GM12865 (cell line): ENCODE data around the gene TPPP2.

Source experiments
- DNase-seq: peaks from one replicate; pipeline ENCODE4 v3.0.0; 2010; ENCODE audit warnings: low read depth
- H3K4me3 ChIP-seq: 2 replicates; pipeline ENCODE4 v1.5.1; 2011; ENCODE audit warnings: mild to moderate bottlenecking, low read depth, low read length, control low read depth
- TF ChIP-seq, protein P1 (sequence below): IDR thresholded peaks from 2 replicates; pipeline ENCODE4 v1.5.1; 2011; ENCODE audit warnings: low read length, control low read depth, low read depth, inconsistent platforms; ENCODE audit not compliant: insufficient read depth; ENCODE audit errors: missing control alignments

TPPP2 gene

DNA sequence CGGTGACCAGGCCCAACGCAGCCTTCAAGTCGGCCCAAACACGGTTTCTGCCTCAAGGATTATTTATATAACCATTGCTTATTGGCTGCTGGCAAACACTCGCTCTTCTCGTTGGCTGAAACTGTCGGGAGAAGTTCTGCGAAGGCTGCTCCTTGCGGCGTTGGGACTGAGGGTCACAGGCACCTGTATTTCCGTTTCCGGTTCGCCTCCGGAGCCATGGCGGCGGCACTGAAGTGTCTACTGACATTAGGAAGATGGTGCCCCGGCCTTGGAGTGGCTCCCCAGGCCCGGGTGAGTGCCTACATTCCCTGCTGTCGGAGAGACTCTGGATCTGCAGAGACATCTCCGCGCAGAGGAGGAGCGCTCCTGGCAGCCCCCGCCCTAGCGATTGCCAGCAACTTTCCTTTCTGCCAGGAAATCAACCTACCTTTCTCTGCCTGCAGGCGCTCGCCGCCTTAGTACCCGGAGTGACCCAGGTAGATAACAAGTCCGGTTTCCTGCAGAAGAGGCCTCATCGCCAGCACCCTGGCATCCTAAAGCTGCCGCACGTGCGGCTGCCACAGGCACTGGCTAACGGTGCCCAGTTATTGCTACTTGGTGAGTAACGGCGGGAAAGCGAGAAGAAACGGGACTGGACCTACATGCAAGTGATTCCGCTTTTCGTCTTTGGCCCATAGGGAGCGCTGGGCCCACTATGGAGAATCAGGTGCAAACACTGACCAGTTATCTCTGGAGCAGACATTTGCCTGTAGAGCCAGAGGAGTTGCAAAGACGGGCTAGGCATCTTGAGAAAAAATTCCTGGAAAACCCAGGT lies 40.0 kb upstream of the TPPP2 start, which contains the start of gene METTL17:
TSS of gene METTL17 (plus strand) at position 194 of the 814 bp plus-strand sequence. CDS start at position 217, 23 bp downstream.
- TF ChIP-seq, protein P1, sequence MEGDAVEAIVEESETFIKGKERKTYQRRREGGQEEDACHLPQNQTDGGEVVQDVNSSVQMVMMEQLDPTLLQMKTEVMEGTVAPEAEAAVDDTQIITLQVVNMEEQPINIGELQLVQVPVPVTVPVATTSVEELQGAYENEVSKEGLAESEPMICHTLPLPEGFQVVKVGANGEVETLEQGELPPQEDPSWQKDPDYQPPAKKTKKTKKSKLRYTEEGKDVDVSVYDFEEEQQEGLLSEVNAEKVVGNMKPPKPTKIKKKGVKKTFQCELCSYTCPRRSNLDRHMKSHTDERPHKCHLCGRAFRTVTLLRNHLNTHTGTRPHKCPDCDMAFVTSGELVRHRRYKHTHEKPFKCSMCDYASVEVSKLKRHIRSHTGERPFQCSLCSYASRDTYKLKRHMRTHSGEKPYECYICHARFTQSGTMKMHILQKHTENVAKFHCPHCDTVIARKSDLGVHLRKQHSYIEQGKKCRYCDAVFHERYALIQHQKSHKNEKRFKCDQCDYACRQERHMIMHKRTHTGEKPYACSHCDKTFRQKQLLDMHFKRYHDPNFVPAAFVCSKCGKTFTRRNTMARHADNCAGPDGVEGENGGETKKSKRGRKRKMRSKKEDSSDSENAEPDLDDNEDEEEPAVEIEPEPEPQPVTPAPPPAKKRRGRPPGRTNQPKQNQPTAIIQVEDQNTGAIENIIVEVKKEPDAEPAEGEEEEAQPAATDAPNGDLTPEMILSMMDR = peak; percentile 30
- DNase-seq = peak; percentile 97
- peak within 1 kb of the TSS; percentile 79 for H3K4me3 ChIP-seq

- no peak for DNase-seq
- TF ChIP-seq, protein P1 = no peak
- no peak overlapping the region for H3K4me3 ChIP-seq
These were observed 33.5 kb upstream of the TPPP2 start for GRCh38 chr14:20996521-20996920.

DNA sequence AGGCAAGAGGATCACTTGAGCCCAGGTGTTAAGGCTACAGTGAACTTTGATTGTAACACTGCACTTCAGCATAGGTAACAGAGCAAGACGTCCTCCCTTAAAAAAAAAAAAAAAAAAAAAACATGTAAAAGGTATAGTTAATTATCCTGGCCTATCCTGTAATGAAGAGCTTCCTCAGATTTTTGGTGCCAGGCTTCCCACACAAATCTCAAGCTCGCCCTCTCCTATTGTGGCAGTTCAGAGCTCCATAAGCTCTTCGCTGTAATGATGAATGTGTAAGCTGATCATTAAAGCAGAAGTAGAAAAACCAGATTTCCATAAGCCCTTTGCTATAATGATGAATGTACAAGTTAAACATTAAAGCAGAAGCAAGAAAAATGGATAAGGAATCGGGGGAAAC lies 32.9 kb upstream of the TPPP2 start:
- DNase-seq = no peak
- TF ChIP-seq, protein P1 = no peak
- H3K4me3 ChIP-seq = no peak overlapping the region

- H3K4me3 ChIP-seq = no peak overlapping the region
- TF ChIP-seq, protein P1 = no peak
- no peak for DNase-seq
These were observed 32.5 kb upstream of the TPPP2 start for GRCh38 chr14:20997564-20997963.

- no peak overlapping the region for H3K4me3 ChIP-seq
- TF ChIP-seq, protein P1 = no peak
- no peak for DNase-seq
These were observed 31.9 kb upstream of the TPPP2 start for GRCh38 chr14:20998139-20998538.

- no peak for DNase-seq
- TF ChIP-seq, protein P1 = no peak
- H3K4me3 ChIP-seq = no peak within 1 kb of the TSS
These were observed 31.2 kb upstream of the TPPP2 start, which contains the start of gene SLC39A2 for GRCh38 chr14:20998674-20999366. TSS of gene SLC39A2 (plus strand) at chr14:20999293. CDS start at chr14:20999447, 154 bp downstream.
